ENCODE data around the gene WNT10A.
"Not testable (repeated sequence)": the region's sequence is repeated elsewhere in the genome, so short reads cannot be mapped to it uniquely, and the experiment has no call there.

WNT10A gene

DNA sequence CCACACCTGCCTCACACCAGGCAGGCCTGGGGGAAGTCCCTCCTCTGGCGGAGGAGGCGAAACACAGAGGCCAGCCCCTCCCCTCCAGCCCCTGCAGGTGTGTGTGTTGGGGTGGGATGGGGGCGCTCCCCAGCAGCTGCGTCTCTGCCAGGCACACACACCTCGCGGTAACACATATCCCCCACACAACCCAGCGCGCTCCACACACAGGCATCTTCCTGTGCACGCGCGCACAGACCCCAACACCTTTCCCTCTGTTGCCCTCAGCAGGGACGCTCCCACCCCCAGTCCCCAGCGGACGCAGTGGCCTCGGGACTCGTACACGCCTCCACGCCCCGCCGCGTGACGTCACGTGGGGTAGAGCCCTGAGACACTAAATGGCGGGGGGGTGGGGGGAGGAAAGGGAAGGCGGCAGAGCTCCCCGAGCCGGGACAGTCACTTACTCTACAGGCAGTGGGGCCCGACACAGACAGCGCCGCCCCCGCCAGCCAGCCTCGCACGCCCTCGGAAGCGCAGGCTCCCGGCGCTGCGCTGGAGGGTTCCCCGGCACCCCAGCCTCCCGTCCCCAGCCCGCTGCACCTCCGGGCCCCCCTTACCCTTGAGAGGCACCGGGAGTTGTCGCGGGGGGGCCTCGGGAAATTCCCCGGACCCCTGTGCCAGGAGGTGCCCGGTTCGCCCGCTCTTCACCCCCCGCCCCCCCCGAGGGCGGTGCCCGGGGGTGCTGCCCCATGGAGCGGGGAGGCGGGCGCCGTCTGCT is at the start of gene WNT10A:
TSS of gene WNT10A (plus strand) at position 751 of the 757 bp plus-strand sequence. CDS start 144 bp downstream, outside the sequence.
- DNase-seq (ENCODE audit: extremely low read depth in 1 of 2, low read depth in 1 of 2), result peak; percentile 21 to 57

DNA sequence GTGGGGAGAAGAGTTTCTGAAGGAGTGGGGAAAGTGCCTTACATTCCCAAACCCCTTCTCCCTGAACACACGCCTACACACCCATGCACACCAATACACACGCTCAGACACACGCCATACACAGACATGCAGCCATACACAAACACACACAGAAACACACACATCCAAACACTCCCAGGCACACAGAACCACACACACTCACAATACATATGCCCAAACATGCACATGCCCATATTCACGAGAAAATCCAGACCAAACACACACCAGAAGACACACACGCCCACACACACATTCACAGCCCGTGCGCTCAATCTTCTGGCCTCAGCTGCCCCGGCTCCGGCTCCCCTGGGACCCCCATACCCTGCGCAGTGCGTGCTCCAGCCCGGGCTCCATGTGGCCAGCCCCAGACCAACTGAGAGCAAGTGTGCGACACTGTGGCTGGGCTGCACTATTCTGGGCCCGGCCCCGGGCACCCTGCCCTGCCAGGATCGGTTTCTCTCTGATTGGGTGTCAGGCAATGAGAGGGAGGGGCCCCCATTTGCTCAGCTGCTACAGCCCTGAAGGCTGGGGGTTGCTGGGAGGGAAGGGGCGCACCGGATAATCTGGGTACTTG is 49.2 kb upstream of the WNT10A start, which contains the start of gene PRKAG3:
TSS of gene PRKAG3 (minus strand) at position 426 of the 613 bp plus-strand sequence.
- no peak for DNase-seq (ENCODE audit: extremely low read depth in 1 of 2, low read depth in 1 of 2)

GRCh38 chr2:218832081-218832480 is 48.6 kb upstream of the WNT10A start:
- no peak for DNase-seq (ENCODE audit: extremely low read depth in 1 of 2, low read depth in 1 of 2)

DNA sequence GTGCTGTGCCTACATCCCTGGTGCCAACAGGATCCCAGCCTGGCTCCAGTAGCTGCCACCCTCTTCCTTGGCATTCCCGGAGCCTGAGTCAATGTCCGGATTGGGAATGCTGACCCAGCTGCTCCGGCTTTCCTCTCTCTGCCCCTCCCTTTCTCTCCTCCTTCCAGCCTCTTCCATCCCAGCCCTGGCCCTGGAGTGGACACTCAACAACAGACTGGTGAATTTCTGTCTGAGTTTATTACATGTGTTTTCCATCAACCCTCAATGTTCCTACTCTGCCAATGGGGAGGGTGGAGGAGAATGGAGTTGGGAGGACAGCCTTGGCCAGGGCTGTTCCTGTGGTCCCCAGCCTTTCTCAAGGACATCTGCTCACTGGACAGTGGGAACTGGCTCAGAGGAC is 48.1 kb upstream of the WNT10A start:
- DNase-seq (ENCODE audit: extremely low read depth in 1 of 2, low read depth in 1 of 2), result no peak

DNA sequence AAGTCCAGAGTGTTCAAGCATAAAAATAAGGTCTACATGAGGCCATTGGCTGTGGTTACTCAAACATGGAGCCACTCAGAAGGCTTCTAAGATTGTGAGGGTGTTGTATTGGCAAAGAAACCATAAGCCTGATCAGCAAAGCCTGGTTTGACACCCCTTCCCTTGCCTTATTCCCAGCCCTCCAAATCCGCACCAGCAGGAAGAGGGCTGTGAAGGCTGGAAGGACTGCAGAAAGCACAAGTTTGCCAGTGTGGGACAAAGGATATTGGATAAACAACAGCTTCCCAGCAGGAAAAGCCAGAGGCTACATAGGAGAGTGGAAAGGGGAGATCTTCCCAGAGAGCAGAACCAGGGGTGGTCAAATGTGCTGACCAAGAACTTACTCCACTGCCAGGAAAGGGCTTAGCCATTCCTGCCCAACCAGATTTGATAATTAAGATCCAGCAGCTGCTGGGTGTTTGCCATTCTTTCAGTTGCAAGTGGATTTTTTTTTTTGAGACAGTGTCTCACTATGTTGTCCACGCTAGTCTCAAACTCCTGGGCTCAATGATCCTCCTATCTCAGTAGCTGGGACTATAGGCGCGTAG is 47.5 kb upstream of the WNT10A start:
- no peak for DNase-seq (ENCODE audit: extremely low read depth in 1 of 2, low read depth in 1 of 2)

GRCh38 chr2:218834685-218835084 is 46.0 kb upstream of the WNT10A start:
- DNase-seq (ENCODE audit: extremely low read depth in 1 of 2, low read depth in 1 of 2), result no peak

- DNase-seq (ENCODE audit: extremely low read depth in 1 of 2, low read depth in 1 of 2), result no peak
These were observed 43.2 kb upstream of the WNT10A start for GRCh38 chr2:218837495-218837894.

- DNase-seq (ENCODE audit: extremely low read depth in 1 of 2, low read depth in 1 of 2), result no peak
These were observed 41.2 kb upstream of the WNT10A start for GRCh38 chr2:218839430-218839829.

DNA sequence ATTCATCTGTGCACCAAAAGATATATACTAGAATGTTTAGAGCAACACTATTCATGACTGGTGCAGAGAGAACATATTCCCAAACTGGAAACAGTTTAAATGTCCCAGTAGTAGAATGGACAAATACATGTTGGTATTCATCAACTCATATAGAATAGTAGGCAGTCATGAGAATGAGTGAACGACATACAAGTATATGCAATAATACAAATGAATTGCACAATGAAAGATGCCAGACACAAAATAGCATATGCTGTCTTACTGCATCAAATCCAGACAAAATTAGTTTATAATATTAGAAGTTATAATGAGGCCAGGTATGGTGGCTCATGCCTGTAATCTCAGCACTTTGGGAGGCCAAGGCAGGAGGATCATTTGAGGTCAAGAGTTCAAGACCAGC is 40.8 kb upstream of the WNT10A start:
- no peak for DNase-seq (ENCODE audit: extremely low read depth in 1 of 2, low read depth in 1 of 2)

- DNase-seq (ENCODE audit: extremely low read depth in 1 of 2, low read depth in 1 of 2), result not testable (repeated sequence)
These were observed 36.3 kb upstream of the WNT10A start for GRCh38 chr2:218844334-218844733.

GRCh38 chr2:218846963-218847362 is 33.7 kb upstream of the WNT10A start:
- not testable (repeated sequence) for DNase-seq (ENCODE audit: extremely low read depth in 1 of 2, low read depth in 1 of 2)

- DNase-seq (ENCODE audit: extremely low read depth in 1 of 2, low read depth in 1 of 2), result no peak
These were observed 30.9 kb upstream of the WNT10A start for GRCh38 chr2:218849721-218850120.

GRCh38 chr2:218850796-218851195 is 29.9 kb upstream of the WNT10A start:
- DNase-seq (ENCODE audit: extremely low read depth in 1 of 2, low read depth in 1 of 2), result no peak

- DNase-seq (ENCODE audit: extremely low read depth in 1 of 2, low read depth in 1 of 2), result no peak
These were observed 29.4 kb upstream of the WNT10A start for GRCh38 chr2:218851286-218851685.

DNA sequence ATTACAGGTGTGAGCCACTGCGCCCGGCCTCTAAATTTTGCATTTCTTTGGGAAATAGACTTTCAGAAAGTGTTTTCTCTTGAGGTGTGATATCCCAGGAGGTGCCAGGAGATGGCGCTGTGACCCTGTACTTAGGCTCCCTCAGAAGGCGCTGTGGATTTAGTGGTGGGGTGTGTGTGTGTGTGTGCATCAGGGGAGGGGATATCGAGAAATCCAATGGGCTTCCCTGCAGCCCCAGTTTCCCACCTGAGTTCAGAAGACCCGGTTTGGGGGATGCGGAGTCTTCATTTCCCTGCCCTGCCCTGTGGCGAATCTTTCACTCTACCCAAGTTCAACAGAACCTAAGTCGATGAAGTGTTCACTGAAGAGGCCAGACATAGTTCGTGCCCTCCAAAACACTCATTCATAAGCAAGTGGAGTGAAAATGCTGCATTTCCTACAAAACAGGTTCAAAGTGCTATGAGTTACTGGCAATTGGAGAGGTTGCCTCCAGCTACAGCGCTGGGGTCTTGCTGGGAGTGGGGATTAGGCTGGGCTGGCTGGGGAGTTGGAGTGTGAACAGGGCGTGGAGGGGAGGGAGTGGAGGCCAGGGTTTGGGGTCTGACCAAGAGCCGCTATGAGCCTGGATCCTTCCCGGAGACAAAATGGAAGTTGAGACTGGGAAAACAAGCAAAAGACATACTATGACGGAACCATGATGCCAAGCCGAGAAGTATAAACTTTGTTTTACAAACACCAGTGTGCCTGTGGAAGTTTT is 27.6 kb upstream of the WNT10A start:
- DNase-seq (ENCODE audit: extremely low read depth in 1 of 2, low read depth in 1 of 2), result peak in 1 of 2 donors; percentile 27

- DNase-seq (ENCODE audit: extremely low read depth in 1 of 2, low read depth in 1 of 2), result no peak
These were observed 26.9 kb upstream of the WNT10A start for GRCh38 chr2:218853766-218854165.

DNA sequence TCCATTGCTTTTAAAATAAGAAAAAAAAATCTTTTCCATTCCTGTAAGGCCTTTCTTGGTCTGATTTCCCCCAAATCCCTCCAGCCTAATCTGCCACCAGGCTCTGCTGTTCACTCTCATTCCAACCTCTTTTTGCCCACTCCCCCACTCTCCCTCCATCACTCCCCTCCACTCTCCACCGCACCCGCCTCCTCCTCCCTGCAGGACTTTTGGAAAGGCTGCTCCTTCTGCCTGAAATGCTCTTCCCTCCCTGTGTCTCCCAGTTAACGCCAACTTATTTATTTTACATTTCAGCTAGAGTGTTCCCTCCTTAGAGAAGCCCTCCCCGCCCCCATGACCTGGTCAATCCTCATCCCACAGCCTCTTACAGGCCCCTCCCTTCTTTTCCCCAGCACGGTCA is 25.8 kb upstream of the WNT10A start:
- DNase-seq (ENCODE audit: extremely low read depth in 1 of 2, low read depth in 1 of 2), result no peak

DNA sequence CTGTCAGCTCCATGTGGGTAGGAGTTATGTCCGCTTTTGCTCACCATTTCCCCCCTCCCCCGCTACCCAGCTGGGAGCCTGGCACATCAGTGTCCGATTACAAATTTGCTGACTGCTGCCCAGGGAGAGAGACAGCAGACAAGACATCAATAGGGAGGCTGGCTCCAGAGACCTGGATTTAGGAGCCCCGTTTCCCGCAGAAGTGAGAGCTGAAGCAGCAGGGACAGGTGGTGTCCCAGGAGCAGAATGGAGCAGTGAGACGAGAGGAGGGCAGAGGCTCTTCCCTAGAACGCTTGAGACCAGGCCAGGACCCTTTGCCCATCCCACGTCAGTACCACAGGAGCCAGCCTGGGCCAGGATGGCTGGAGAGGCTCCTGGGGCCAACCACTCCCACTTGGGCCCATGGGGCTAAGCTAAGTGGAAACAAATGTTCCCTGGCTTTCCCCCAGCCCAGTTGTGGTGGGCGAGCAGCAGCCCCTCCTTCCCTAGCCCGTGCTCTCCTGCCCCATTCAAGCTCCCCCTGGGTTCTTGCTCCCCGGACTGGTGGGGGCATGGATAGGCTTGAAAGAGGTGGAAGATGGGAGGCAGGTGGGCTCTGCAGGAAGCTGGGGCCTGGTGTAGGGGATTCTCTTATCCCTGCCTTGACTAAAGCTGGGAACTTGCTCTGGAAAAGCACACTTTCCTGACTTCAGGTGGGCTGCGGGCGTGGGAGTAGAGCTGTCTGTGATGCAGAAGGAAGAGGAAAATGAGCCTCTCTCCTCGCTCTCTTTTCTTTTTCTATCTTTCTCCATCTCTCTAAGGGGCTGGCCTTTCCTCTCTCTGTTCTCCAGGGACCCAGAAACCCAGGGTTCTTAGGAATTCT is 25.1 kb upstream of the WNT10A start:
- DNase-seq (ENCODE audit: extremely low read depth in 1 of 2, low read depth in 1 of 2), result no peak

GRCh38 chr2:218856167-218856895 is 24.3 kb upstream of the WNT10A start:
- DNase-seq (ENCODE audit: extremely low read depth in 1 of 2, low read depth in 1 of 2), result no peak

- no peak for DNase-seq (ENCODE audit: extremely low read depth in 1 of 2, low read depth in 1 of 2)
These were observed 23.8 kb upstream of the WNT10A start for GRCh38 chr2:218856896-218857243.
